CD4-positive, alpha-beta T cell treated with Interleukin-6 for 4 hours (primary cell): ENCODE results near the gene ACTL7A.

Source experiments
- DNase-seq: peaks from one replicate; pipeline ENCODE4 v3.0.0-alpha.2; 2020; ENCODE audit warnings: mixed read lengths

ACTL7A gene

GRCh38 chr9:108850293-108850897, 11.7 kb upstream of the ACTL7A start:
- DNase-seq = no peak

- DNase-seq = no peak
These were observed 10.9 kb upstream of the ACTL7A start for GRCh38 chr9:108851138-108851537.

GRCh38 chr9:108852079-108852478, 10.0 kb upstream of the ACTL7A start:
- no peak for DNase-seq

- DNase-seq = no peak
These were observed 8.0 kb upstream of the ACTL7A start for GRCh38 chr9:108854094-108854493.

GRCh38 chr9:108854641-108855528, 7.2 kb upstream of the ACTL7A start:
- DNase-seq = no peak

- DNase-seq = no peak
These were observed 6.6 kb upstream of the ACTL7A start for GRCh38 chr9:108855529-108855886.

- no peak for DNase-seq
These were observed 6.2 kb upstream of the ACTL7A start, which contains the start of gene ACTL7B for GRCh38 chr9:108855888-108856287. Gene ACTL7B, minus strand, starts transcription at chr9:108855986. Its CDS starts 56 bp downstream, at chr9:108855930.

GRCh38 chr9:108857572-108857971, 4.5 kb upstream of the ACTL7A start:
- DNase-seq = no peak

- DNase-seq = no peak
These were observed 2.5 kb upstream of the ACTL7A start for GRCh38 chr9:108859459-108860114.

GRCh38 chr9:108860354-108860753, 1.7 kb upstream of the ACTL7A start:
- no peak for DNase-seq

- no peak for DNase-seq
These were observed 1.3 kb upstream of the ACTL7A start for GRCh38 chr9:108860764-108861163.

- DNase-seq = no peak
These were observed 602 bp upstream of the ACTL7A start for GRCh38 chr9:108861464-108861863.

- no peak for DNase-seq
These were observed 1.8 kb downstream of the ACTL7A start for GRCh38 chr9:108863891-108864290.

- DNase-seq = no peak
These were observed 2.4 kb downstream of the ACTL7A start for GRCh38 chr9:108864446-108864845.

GRCh38 chr9:108865037-108865436, 3.0 kb downstream of the ACTL7A start:
- no peak for DNase-seq

GRCh38 chr9:108866001-108866420, 3.9 kb downstream of the ACTL7A start:
- DNase-seq = no peak

GRCh38 chr9:108867116-108867515, 5.0 kb downstream of the ACTL7A start:
- no peak for DNase-seq

GRCh38 chr9:108867829-108868228, 5.8 kb downstream of the ACTL7A start:
- DNase-seq = no peak

- no peak for DNase-seq
These were observed 7.1 kb downstream of the ACTL7A start for GRCh38 chr9:108869092-108869725.

- DNase-seq = no peak
These were observed 12.2 kb downstream of the ACTL7A start for GRCh38 chr9:108874058-108874788.

- DNase-seq = no peak
These were observed 14.4 kb downstream of the ACTL7A start for GRCh38 chr9:108876425-108876824.

GRCh38 chr9:108877524-108877923, 15.5 kb downstream of the ACTL7A start:
- DNase-seq = no peak
